ENCODE results near the gene CZIB.

Gene CZIB

GRCh38 chr1:53182111-53182593 lies 38.3 kb downstream of the CZIB start:
- peak; percentile 88 for DNase-seq (ENCODE audit: low read depth)
- no peak overlapping the region for H3K4me3 ChIP-seq (ENCODE audit: low read length)
- TF ChIP-seq, protein P1, sequence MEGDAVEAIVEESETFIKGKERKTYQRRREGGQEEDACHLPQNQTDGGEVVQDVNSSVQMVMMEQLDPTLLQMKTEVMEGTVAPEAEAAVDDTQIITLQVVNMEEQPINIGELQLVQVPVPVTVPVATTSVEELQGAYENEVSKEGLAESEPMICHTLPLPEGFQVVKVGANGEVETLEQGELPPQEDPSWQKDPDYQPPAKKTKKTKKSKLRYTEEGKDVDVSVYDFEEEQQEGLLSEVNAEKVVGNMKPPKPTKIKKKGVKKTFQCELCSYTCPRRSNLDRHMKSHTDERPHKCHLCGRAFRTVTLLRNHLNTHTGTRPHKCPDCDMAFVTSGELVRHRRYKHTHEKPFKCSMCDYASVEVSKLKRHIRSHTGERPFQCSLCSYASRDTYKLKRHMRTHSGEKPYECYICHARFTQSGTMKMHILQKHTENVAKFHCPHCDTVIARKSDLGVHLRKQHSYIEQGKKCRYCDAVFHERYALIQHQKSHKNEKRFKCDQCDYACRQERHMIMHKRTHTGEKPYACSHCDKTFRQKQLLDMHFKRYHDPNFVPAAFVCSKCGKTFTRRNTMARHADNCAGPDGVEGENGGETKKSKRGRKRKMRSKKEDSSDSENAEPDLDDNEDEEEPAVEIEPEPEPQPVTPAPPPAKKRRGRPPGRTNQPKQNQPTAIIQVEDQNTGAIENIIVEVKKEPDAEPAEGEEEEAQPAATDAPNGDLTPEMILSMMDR (IDR thresholded peaks at IDR 0.05; ENCODE audit: insufficient read depth, low read depth, low read length, missing control alignments), result peak; percentile 83

- H3K4me3 ChIP-seq (ENCODE audit: low read length), result no peak overlapping the region
- no peak for DNase-seq (ENCODE audit: low read depth)
- TF ChIP-seq, protein P1 (IDR thresholded peaks at IDR 0.05; ENCODE audit: insufficient read depth, low read depth, low read length, missing control alignments), result no peak
Measured at GRCh38 chr1:53180951-53181350, 39.5 kb downstream of the CZIB start.

DNA sequence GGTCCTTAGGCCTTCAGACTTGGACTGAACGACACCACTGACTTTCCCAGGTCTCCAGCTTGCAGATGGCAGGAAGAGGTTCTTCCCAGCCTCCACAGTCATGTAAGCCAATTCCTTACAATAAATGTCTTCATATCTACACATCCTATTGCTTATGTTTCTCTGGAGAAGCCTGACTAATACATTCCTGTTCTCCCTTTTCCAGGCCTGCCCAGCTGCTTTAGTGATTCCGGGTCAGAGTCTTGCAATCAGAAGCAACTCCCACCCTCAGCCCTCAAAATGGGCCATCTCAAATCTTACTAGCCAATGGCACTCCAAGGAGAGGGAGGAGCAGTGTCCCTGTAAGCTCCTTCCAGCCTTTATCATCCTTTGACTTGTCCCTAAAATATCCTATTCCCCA lies 40.2 kb downstream of the CZIB start:
- H3K4me3 ChIP-seq (ENCODE audit: low read length), result no peak overlapping the region
- TF ChIP-seq, protein P1 (IDR thresholded peaks at IDR 0.05; ENCODE audit: insufficient read depth, low read depth, low read length, missing control alignments), result no peak
- no peak for DNase-seq (ENCODE audit: low read depth)

GRCh38 chr1:53176452-53177208 lies 43.8 kb downstream of the CZIB start:
- DNase-seq (ENCODE audit: low read depth), result peak; percentile 71
- no peak overlapping the region for H3K4me3 ChIP-seq (ENCODE audit: low read length)
- TF ChIP-seq, protein P1 (IDR thresholded peaks at IDR 0.05; ENCODE audit: insufficient read depth, low read depth, low read length, missing control alignments), result peak; percentile 34

DNA sequence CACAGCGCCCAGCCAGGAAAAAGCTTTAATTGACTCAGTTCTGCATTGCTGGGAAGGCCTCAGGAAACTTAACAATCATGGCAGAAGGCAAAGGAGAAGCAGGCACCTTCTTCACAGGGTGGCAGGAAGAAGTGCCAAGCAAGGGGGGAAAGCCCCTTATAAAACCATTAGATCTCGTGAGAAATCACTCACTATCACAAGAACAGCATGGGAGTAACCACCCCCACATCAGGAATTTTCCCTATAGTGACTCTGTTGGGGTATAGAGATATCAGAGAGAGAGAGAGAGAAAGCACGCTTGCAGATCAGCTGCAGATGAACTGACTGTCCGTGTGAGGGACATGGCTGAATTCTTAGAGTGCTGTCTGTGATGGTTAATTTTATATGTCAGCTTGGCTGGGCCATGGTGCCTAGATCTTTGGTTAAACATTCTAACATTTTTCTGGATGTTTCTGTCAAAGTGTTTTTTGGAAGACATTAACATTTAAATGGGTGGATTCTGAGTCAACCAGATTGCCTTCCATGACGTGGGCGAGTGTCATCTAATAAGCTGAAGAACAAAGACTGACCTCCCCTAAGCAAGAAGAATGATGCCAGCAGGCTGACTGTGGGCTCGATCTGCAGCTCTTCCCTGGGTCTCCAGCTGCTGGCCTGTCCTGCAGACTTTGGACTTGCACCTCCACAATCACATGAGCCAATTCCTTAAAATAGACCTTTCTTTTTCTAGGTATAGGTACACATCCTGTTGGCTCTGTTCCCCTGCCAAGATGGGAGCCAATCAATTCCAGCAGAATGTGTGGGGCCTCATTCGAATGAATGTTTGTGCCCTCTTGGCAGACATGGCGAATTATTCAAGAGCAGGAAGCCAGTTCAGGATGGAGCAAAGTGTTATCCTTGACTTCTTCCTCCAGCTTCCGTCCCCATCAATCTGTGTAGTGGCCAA lies 45.2 kb downstream of the CZIB start:
- DNase-seq (ENCODE audit: low read depth), result no peak
- H3K4me3 ChIP-seq (ENCODE audit: low read length), result no peak overlapping the region
- TF ChIP-seq, protein P1 (IDR thresholded peaks at IDR 0.05; ENCODE audit: insufficient read depth, low read depth, low read length, missing control alignments), result no peak

DNA sequence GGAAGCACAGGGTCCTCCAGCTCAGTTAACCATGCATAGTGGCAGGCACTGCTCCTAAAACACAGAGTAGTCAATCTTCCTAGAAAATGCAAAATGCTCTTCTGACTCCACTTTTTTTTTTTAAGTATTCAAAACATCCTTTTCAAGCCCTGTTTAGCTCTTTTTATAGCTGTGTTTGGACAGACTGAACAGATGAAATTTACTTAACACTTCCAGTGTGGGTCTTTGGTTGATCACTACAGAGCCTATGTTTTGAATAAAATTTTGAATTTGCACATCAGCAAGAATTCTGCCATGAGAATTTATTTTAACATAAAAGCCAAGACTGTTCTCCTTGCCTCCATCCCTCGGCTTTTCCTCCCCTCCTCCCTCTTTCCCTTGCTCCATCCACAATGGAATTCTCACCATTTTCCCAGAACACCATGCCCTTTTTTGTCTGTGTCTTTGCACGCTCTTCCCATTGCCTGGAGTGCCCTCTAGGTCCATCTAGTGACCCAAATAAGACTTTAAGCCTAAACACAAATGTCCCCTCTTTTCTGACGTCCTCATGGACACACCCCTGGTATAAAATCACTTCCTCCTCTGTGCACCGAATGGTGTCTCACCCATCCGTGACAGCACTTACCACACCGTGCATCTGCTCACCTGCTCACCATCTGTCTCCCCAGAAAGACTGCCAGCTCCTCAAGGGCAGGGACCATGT lies 47.9 kb downstream of the CZIB start:
- H3K4me3 ChIP-seq (ENCODE audit: low read length), result no peak overlapping the region
- no peak for DNase-seq (ENCODE audit: low read depth)
- TF ChIP-seq, protein P1 (IDR thresholded peaks at IDR 0.05; ENCODE audit: insufficient read depth, low read depth, low read length, missing control alignments), result no peak

Data from epithelial cell of esophagus (primary cell).